Mesenchymal stem cell (in vitro differentiated cells and primary cell): ENCODE measurements around the gene TMEM187.

Experiments used
- DNase-seq: peaks from one replicate; pipeline ENCODE4 v3.0.0-alpha.2; 2013
- H2AFZ ChIP-seq: one replicate; pipeline ENCODE4 v1.6.1; 2013; ENCODE audit warnings: low read depth, mild to moderate bottlenecking, control low read depth, inconsistent platforms, low read length, moderate library complexity
- H2AK5ac ChIP-seq: 2 replicates; pipeline ENCODE4 v1.6.1; 2013; ENCODE audit warnings: low read length, moderate library complexity, mild to moderate bottlenecking, inconsistent platforms; ENCODE audit not compliant: severe bottlenecking
- H2BK120ac ChIP-seq: one replicate; pipeline ENCODE4 v1.6.1; 2013; ENCODE audit warnings: low read depth, mild to moderate bottlenecking, inconsistent platforms, low read length, moderate library complexity
- H2BK12ac ChIP-seq, 2 experiments: one replicate each; pipeline ENCODE4 v1.6.1; 2013; ENCODE audit warnings: inconsistent platforms in 2 of 2, low read length in 2 of 2, mild to moderate bottlenecking in 2 of 2, moderate library complexity in 2 of 2, control low read depth in 1 of 2
- H2BK15ac ChIP-seq: one replicate; pipeline ENCODE4 v1.6.1; 2013; ENCODE audit warnings: mild to moderate bottlenecking, low read depth, inconsistent platforms; ENCODE audit not compliant: poor library complexity, severe bottlenecking
- H2BK5ac ChIP-seq: 2 replicates; pipeline ENCODE4 v1.6.1; 2013; ENCODE audit warnings: low read depth, mild to moderate bottlenecking, low read length, control low read depth, inconsistent platforms; ENCODE audit not compliant: poor library complexity, severe bottlenecking
- H3K14ac ChIP-seq, 2 experiments: one replicate each; pipeline ENCODE4 v1.6.1; 2013; ENCODE audit warnings: inconsistent platforms in 2 of 2, low read length in 2 of 2, control low read depth in 1 of 2, mild to moderate bottlenecking in 1 of 2, moderate library complexity in 1 of 2
- H3K18ac ChIP-seq, 2 experiments: one replicate each; pipeline ENCODE4 v1.6.1; 2013; ENCODE audit warnings: inconsistent platforms in 2 of 2, low read length in 2 of 2, control low read depth in 1 of 2, low read depth in 1 of 2, mild to moderate bottlenecking in 1 of 2
- H3K23ac ChIP-seq, 2 experiments: one replicate each; pipeline ENCODE4 v1.6.1; 2013; ENCODE audit warnings: inconsistent platforms in 2 of 2, low read length in 2 of 2, mild to moderate bottlenecking in 2 of 2, moderate library complexity in 2 of 2, control low read depth in 1 of 2
- H3K27ac ChIP-seq: 2 replicates; pipeline ENCODE4 v1.5.1; 2013; ENCODE audit warnings: mild to moderate bottlenecking, moderate library complexity, low read length, control low read depth, inconsistent platforms; ENCODE audit not compliant: poor library complexity, severe bottlenecking
- H3K27me3 ChIP-seq, 2 experiments: 2 replicates each; pipeline versions ENCODE4 v1.6.1 to v1.7.0; 2013; ENCODE audit warnings: low read length in 2 of 2, mild to moderate bottlenecking in 2 of 2, moderate library complexity in 2 of 2, control low read depth in 1 of 2, inconsistent platforms in 1 of 2; ENCODE audit not compliant: control insufficient read depth in 1 of 2, insufficient read depth in 1 of 2
- H3K36me3 ChIP-seq, 2 experiments: 2 replicates each; pipeline versions ENCODE4 v1.6.1 to v1.7.0; 2013; ENCODE audit warnings: low read length in 2 of 2, control low read depth in 1 of 2, inconsistent platforms in 1 of 2, low read depth in 1 of 2, mild to moderate bottlenecking in 1 of 2; ENCODE audit not compliant: insufficient read depth in 2 of 2, control insufficient read depth in 1 of 2
- H3K4ac ChIP-seq, 2 experiments: one replicate each; pipeline ENCODE4 v1.6.1; 2013; ENCODE audit warnings: inconsistent platforms in 2 of 2, low read length in 2 of 2, mild to moderate bottlenecking in 2 of 2, moderate library complexity in 2 of 2, control low read depth in 1 of 2, low read depth in 1 of 2
- H3K4me1 ChIP-seq: 2 replicates; pipeline ENCODE4 v1.6.1; 2013; ENCODE audit warnings: low read depth, low read length, control low read depth; ENCODE audit not compliant: control insufficient read depth, insufficient read depth
- H3K4me2 ChIP-seq: 2 replicates; pipeline ENCODE4 v1.6.1; 2013; ENCODE audit warnings: low read length, mild to moderate bottlenecking, inconsistent platforms; ENCODE audit not compliant: poor library complexity, severe bottlenecking
- H3K4me3 ChIP-seq, 2 experiments: 2 replicates each; pipeline versions ENCODE4 v1.5.1 to v1.7.0; 2013; ENCODE audit warnings: low read length in 2 of 2, mild to moderate bottlenecking in 2 of 2, control low read depth in 1 of 2, low read depth in 1 of 2; ENCODE audit not compliant: insufficient read depth in 1 of 2
- H3K79me1 ChIP-seq: replicated peaks from 2 replicates; pipeline ENCODE4 v1.6.1; 2013; ENCODE audit warnings: mild to moderate bottlenecking, control low read depth, low read length, inconsistent platforms; ENCODE audit not compliant: poor library complexity, severe bottlenecking
- H3K9ac ChIP-seq: 2 replicates; pipeline ENCODE4 v1.7.0; 2013; ENCODE audit warnings: mild to moderate bottlenecking, low read length, moderate library complexity
- H3K9me3 ChIP-seq: 2 replicates; pipeline ENCODE4 v1.7.0; 2013; ENCODE audit warnings: mild to moderate bottlenecking, low read length; ENCODE audit not compliant: control insufficient read depth
- H4K8ac ChIP-seq: one replicate; pipeline ENCODE4 v1.6.1; 2013; ENCODE audit warnings: inconsistent platforms, mild to moderate bottlenecking, low read length, moderate library complexity
- H4K91ac ChIP-seq: one replicate; pipeline ENCODE4 v1.6.1; 2013; ENCODE audit warnings: mild to moderate bottlenecking, low read length, inconsistent platforms
- WGBS: methylation state at CpG from one replicate; pipeline ENCODE4 v1.1.7; 2013; ENCODE audit warnings: mixed read lengths; 5-methylcytosine and 5-hydroxymethylcytosine counted together

Gene TMEM187

DNA sequence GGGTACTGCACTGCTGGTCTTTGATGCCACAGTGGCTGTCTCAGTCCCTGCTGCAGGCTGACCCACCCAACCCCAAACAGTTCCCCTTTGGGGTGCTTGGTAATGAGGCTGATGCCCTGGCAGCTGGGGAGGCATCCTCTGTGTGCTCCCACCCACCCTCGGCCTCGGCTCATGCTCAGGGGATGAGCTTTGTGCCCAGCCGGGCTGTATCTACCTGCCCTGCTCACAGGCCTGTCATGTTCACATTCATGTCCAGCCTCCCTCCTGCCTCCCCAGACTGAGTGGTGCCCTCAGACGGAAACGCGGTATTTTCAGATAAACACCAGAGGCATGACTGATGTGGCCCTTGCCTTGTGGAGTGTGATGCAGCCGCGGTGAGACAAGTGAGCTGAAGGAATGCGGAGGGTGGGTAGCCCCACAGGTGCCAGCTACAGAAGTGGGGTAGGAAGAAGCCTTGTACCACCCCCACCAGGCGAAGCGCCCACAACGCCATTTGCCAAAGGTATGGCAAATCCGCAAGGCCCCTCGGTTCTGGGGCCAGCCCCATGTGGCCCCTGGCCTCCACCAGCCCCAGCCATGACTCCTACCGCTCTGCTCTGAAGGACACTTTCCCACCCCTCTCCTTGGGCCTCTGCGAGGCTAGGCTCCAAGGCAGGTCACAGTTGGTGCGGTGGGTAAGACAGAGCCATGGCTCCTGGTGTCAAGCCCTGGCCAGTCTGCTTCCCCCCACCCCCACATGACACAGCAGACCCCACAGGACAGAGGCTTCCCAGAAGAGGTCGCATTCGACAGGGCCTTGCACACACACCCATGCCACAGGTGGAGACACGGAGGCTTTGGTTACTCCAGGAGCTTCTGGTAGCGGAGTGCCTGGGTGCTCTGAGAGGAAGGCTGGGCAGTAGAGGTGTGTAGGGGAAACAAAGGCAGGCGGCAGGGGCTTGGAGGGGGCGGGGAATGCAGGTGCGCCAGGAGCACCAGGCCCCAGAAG, 26.3 kb upstream of the TMEM187 start:
- Histone ChIP-seq H2AK5ac (no peak overlapping the region), H4K8ac (peak overlapping the region; percentile 28), H3K79me1 (peaks cover 5% of the 10 kb centered on the region), H3K4me1 (peaks cover 28% of the 10 kb centered on the region), H3K9ac (no peak overlapping the region), H3K4ac (no peak overlapping the region), H3K14ac (no peak overlapping the region), H2BK120ac (no peak overlapping the region), H3K18ac (no peak overlapping the region), H3K4me3 (no peak overlapping the region), H2BK5ac (no peak overlapping the region), H3K9me3 (no peaks in the 10 kb centered on the region), H3K36me3 (peaks cover 34 to 46% of the 10 kb centered on the region in 2 experiments), H3K4me2 (no peak overlapping the region), H4K91ac (no peak overlapping the region), H3K27me3 (peaks cover 0 to 3% of the 10 kb centered on the region in 2 experiments), H2BK12ac (peak overlapping the region in 1 of 2 experiments; percentile 63), H2AFZ (no peak overlapping the region), H3K27ac (no peak overlapping the region), H2BK15ac (no peak overlapping the region), H3K23ac (no peak overlapping the region)
- 96% methylated on average over 20 of the region's 24 CpGs for WGBS
- no peak for DNase-seq

GRCh38 chrX:153947009-153947769, 25.4 kb upstream of the TMEM187 start:
- Histone ChIP-seq H2BK12ac (no peak overlapping the region), H3K36me3 (peaks cover 44 to 55% of the 10 kb centered on the region in 2 experiments), H2AFZ (no peak overlapping the region), H3K4me1 (peaks cover 26% of the 10 kb centered on the region), H3K4me3 (no peak overlapping the region), H4K91ac (peak overlapping the region; percentile 27), H2BK5ac (no peak overlapping the region), H3K27me3 (peaks cover 0 to 3% of the 10 kb centered on the region in 2 experiments), H4K8ac (no peak overlapping the region), H2BK120ac (no peak overlapping the region), H3K79me1 (peaks cover 12% of the 10 kb centered on the region), H2BK15ac (no peak overlapping the region), H3K14ac (no peak overlapping the region), H3K4ac (no peak overlapping the region), H3K9me3 (no peaks in the 10 kb centered on the region), H3K9ac (peak overlapping the region; percentile 11), H3K23ac (no peak overlapping the region), H3K18ac (peak overlapping the region; percentile 30 to 33), H2AK5ac (no peak overlapping the region), H3K4me2 (no peak overlapping the region), H3K27ac (no peak overlapping the region)
- 53% methylated on average over 7 of the region's 19 CpGs for WGBS
- peak; percentile 82 for DNase-seq

DNA sequence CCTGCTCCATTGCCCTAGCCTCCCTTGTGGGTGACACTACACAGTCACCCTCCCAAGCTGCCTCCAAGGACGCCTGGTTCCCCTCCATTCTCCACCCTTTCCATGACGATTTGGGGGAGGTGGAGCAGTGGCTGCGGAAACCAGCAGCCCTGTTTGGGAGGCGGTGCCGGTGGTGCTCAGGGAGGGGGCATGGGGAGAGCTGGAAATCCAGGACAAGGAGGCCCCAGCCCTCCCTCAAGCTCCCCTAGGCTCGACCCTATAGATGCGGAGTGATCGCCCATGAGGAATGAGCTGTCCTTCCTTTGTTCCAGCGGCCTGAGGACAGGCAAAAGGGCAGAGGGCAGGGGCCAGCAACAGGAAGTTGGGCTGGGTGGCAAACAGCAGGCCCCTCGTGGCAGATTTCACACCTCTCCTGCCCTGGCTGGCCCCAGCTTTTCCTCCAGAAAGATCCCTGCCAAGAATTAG, 24.5 kb upstream of the TMEM187 start:
- H3K18ac ChIP-seq: peak overlapping the region; percentile 19 to 40
- H2AK5ac ChIP-seq: no peak overlapping the region
- H3K79me1 ChIP-seq: peaks cover 21% of the 10 kb centered on the region
- H3K4me2 ChIP-seq: no peak overlapping the region
- H3K9me3 ChIP-seq: no peaks in the 10 kb centered on the region
- no peak overlapping the region for H3K9ac ChIP-seq
- 9% methylated on average over 5 of the region's 10 CpGs for WGBS
- H3K4me1 ChIP-seq: peaks cover 26% of the 10 kb centered on the region
- no peak for DNase-seq
- peaks cover 52 to 64% of the 10 kb centered on the region in 2 experiments for H3K36me3 ChIP-seq
- no peak overlapping the region for H2BK5ac ChIP-seq
- peak overlapping the region in 1 of 2 experiments; percentile 39 for H2BK12ac ChIP-seq
- no peak overlapping the region for H3K23ac ChIP-seq
- peak overlapping the region; percentile 85 for H4K8ac ChIP-seq
- H3K4ac ChIP-seq: peak overlapping the region in 1 of 2 experiments; percentile 51
- peak overlapping the region; percentile 75 for H4K91ac ChIP-seq
- no peak overlapping the region for H2AFZ ChIP-seq
- no peak overlapping the region for H2BK15ac ChIP-seq
- H3K27me3 ChIP-seq: peaks cover 0 to 3% of the 10 kb centered on the region in 2 experiments
- H3K4me3 ChIP-seq: no peak overlapping the region
- H3K27ac ChIP-seq: peak overlapping the region; percentile 32
- H2BK120ac ChIP-seq: no peak overlapping the region
- no peak overlapping the region for H3K14ac ChIP-seq
